DMS153 treated with DMSO at 0.1 percent for 48 hours (cell line): Measurements from ENCODE around the gene TMEM238.
"Not testable (repeated sequence)": the region's sequence is repeated elsewhere in the genome, so short reads cannot be mapped to it uniquely, and the experiment has no call there.

Source experiments
- DNase-seq: peaks from one replicate; lab custom pipeline; 2025; ENCODE audit not compliant: unreplicated experiment; lab: John Stamatoyannopoulos, UW

The TMEM238 gene

GRCh38 chr19:55341595-55342531, 42.2 kb downstream of the TMEM238 start:
- DNase-seq = no peak

GRCh38 chr19:55341171-55341588, 42.9 kb downstream of the TMEM238 start:
- DNase-seq = no peak

GRCh38 chr19:55340784-55341147, 43.3 kb downstream of the TMEM238 start:
- DNase-seq = no peak

GRCh38 chr19:55339889-55340783, 44.0 kb downstream of the TMEM238 start:
- DNase-seq = no peak

GRCh38 chr19:55339105-55339888, 44.8 kb downstream of the TMEM238 start, which contains the start of gene KMT5C:
Gene KMT5C (plus strand): TSS chr19:55339876. CDS start chr19:55341937, 2,061 bp downstream.
- peak; percentile 100 for DNase-seq

- DNase-seq = no peak
These were observed 48.0 kb downstream of the TMEM238 start for GRCh38 chr19:55336101-55336500.

GRCh38 chr19:55333870-55334269, 50.2 kb downstream of the TMEM238 start:
- no peak for DNase-seq

- not testable (repeated sequence) for DNase-seq
These were observed 54.3 kb downstream of the TMEM238 start for GRCh38 chr19:55329791-55330190.
